ENCODE measurements around the gene C19orf12. TPM values are rescaled to one million over a fixed set of nuclear protein-coding genes. Genes with fewer than 3 reads are reported as not detected.
A peak's percentile ranks its signal among the peaks of the same experiment; 100 is the strongest.

C19orf12 gene
- total and polyA plus RNA-seq, 2 experiments from 2014 or later: 11.4 to 17.2 TPM

DNA sequence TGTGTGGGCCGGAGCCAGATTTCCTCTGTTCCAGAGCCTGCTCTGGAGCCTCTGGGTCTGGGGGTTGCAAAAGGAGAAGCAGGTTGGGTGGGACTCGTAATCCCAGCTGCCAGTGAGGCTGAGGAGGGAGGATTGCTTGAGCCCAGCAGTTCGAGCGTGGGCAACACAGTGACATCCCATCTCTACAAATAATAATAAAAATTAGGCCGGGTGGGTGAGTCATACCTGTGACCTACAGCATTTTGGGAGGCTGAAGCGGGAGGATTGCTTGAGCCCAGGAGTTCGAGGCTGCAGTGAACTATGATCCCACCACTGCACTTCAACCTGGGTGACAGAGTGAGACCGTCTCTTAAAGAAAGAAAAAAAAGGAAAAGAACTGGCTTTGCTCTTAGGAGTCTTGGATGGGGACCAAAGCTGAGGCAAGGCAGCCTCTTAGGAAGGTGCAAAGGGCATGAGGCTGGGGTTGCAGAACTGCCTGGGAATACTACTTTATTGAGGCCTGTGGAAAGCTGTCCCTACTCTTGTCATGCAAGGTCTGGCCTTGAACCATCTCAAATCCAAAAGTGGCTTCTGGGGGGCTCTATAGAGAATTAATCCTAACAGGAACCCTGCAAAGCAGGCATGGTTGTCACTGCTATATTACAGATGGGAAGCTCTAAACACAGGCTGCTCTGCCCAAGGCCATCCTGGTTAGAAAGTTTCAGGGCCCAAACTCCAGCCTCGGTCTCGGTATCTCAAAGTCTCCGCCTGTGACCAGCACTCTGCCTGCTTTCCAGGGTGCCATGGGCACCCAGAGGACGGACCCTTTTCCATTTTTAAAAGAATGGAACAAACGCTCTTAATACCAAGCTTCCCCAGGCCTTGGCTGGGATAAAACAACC, 880 bp upstream of the C19orf12 start:
- H3K27ac ChIP-seq (ENCODE audit: low read depth): no peak overlapping the region
- Mint-ChIP-seq H3K27me3 (ENCODE audit: insufficient read depth, low read depth, poor library complexity) (peaks cover 13% of the 10 kb centered on the region), H3K9me3 (no peaks in the 10 kb centered on the region; the same call in 2 of the 3 replicates), H3K36me3 (ENCODE audit: low read depth) (no peaks in the 10 kb centered on the region), H3K4me1 (peaks cover 27% of the 10 kb centered on the region), H3K27ac (peak overlapping the region; percentile 58; the same call in 1 of the 2 replicates), H3K4me3 (peak overlapping the region; percentile 81)
- ATAC-seq (peak; percentile 5), DNase-seq (ENCODE audit: low spot score) (peak; percentile 50)
- H3K27me3 ChIP-seq (ENCODE audit: insufficient read depth): no peaks in the 10 kb centered on the region
- peaks cover 8% of the 10 kb centered on the region; the same call in 1 of the 2 replicates for H3F3A ChIP-seq (replicated peaks; ENCODE audit: low read depth)
- peaks cover 25% of the 10 kb centered on the region for H3K4me1 ChIP-seq (ENCODE audit: insufficient read depth)
- H3K4me2 ChIP-seq: peak overlapping the region; percentile 92
- TF ChIP-seq, protein P1, sequence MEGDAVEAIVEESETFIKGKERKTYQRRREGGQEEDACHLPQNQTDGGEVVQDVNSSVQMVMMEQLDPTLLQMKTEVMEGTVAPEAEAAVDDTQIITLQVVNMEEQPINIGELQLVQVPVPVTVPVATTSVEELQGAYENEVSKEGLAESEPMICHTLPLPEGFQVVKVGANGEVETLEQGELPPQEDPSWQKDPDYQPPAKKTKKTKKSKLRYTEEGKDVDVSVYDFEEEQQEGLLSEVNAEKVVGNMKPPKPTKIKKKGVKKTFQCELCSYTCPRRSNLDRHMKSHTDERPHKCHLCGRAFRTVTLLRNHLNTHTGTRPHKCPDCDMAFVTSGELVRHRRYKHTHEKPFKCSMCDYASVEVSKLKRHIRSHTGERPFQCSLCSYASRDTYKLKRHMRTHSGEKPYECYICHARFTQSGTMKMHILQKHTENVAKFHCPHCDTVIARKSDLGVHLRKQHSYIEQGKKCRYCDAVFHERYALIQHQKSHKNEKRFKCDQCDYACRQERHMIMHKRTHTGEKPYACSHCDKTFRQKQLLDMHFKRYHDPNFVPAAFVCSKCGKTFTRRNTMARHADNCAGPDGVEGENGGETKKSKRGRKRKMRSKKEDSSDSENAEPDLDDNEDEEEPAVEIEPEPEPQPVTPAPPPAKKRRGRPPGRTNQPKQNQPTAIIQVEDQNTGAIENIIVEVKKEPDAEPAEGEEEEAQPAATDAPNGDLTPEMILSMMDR (conservative IDR thresholded peaks at IDR 0.05; ENCODE audit: low read depth in 2 of 2): no peak
- TF ChIP-seq POLR2AphosphoS5 (IDR thresholded peaks at IDR 0.05; ENCODE audit: low read depth) (no peak), JUNB (IDR thresholded peaks at IDR 0.05; ENCODE audit: unreplicated experiment) (no peak)
- TF ChIP-seq, protein P2, sequence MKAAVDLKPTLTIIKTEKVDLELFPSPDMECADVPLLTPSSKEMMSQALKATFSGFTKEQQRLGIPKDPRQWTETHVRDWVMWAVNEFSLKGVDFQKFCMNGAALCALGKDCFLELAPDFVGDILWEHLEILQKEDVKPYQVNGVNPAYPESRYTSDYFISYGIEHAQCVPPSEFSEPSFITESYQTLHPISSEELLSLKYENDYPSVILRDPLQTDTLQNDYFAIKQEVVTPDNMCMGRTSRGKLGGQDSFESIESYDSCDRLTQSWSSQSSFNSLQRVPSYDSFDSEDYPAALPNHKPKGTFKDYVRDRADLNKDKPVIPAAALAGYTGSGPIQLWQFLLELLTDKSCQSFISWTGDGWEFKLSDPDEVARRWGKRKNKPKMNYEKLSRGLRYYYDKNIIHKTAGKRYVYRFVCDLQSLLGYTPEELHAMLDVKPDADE (IDR thresholded peaks at IDR 0.05): no peak
- peak overlapping the region; percentile 86 for H2AFZ ChIP-seq
- no peaks in the 10 kb centered on the region for H3K9me2 ChIP-seq (ENCODE audit: insufficient read depth)
- H3K4me3 ChIP-seq: peak overlapping the region; percentile 76
- peaks cover 8% of the 10 kb centered on the region; the same call in 1 of the 2 replicates for H3K79me2 ChIP-seq (replicated peaks; ENCODE audit: insufficient read depth)
- H4K20me1 ChIP-seq (replicated peaks; ENCODE audit: insufficient read depth): no peaks in the 10 kb centered on the region
- no peaks in the 10 kb centered on the region for H3K36me3 ChIP-seq (ENCODE audit: insufficient read depth)

DNA sequence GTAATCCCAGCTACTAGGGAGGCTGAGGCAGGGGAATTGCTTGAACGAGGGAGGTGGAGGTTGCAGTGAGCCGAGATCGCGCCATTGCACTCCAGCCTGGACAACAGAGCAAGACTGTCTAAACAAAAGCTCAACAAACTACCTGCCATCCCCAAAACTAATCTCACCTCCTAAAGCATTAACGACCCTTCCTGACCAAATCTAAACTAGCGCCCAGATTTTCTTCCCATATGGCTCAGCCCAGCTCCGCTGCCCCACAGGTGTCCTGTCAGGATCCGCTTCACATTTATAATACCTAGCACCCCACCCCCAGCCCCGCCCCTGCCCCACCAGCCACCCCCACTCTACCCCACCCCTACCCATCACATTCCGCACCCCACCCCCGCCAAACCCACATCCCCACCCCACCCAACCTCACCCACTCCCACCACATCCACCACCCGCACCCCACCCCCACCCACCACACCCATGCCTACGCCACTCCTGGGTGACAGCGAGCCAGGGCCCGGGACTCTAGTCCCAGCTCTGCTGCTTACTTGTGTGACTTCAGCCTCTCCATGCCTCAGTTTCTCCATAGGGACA, 599 bp downstream of the C19orf12 start:
- peaks cover 11% of the 10 kb centered on the region; the same call in 1 of the 2 replicates for H3K79me2 ChIP-seq (replicated peaks; ENCODE audit: insufficient read depth)
- H3K4me1 ChIP-seq (ENCODE audit: insufficient read depth): peaks cover 25% of the 10 kb centered on the region
- ATAC-seq: no peak
- H3K4me2 ChIP-seq: peak overlapping the region; percentile 92
- H3K4me3 ChIP-seq: peak overlapping the region; percentile 76
- 0 out of 2 replicates have a peak overlapping the region, but pooled peaks have one; percentile 83 for H2AFZ ChIP-seq
- no peaks in the 10 kb centered on the region for H3K9me2 ChIP-seq (ENCODE audit: insufficient read depth)
- H3K27ac Mint-ChIP-seq: no peak overlapping the region
- 0 out of 2 replicates have a peak, but pooled peaks cover 8% of the 10 kb centered on the region for H3F3A ChIP-seq (replicated peaks; ENCODE audit: low read depth)
- H3K4me1 Mint-ChIP-seq: peaks cover 27% of the 10 kb centered on the region
- H3K36me3 Mint-ChIP-seq (ENCODE audit: low read depth): no peaks in the 10 kb centered on the region
- H4K20me1 ChIP-seq (replicated peaks; ENCODE audit: insufficient read depth): no peaks in the 10 kb centered on the region
- no peaks in the 10 kb centered on the region for H3K27me3 ChIP-seq (ENCODE audit: insufficient read depth)
- H3K27ac ChIP-seq (ENCODE audit: low read depth): no peak overlapping the region
- DNase-seq (ENCODE audit: low spot score): no peak
- peak overlapping the region; percentile 69 for H3K4me3 Mint-ChIP-seq
- peaks cover 7% of the 10 kb centered on the region for H3K27me3 Mint-ChIP-seq (ENCODE audit: insufficient read depth, low read depth, poor library complexity)
- no peaks in the 10 kb centered on the region; the same call in 2 of the 3 replicates for H3K9me3 Mint-ChIP-seq
- H3K36me3 ChIP-seq (ENCODE audit: insufficient read depth): no peaks in the 10 kb centered on the region
- TF ChIP-seq STAT1 (IDR thresholded peaks at IDR 0.05; ENCODE audit: unreplicated experiment): no peak
- TF ChIP-seq NANOG (IDR thresholded peaks at IDR 0.05; ENCODE audit: borderline replicate concordance): no peak
- no peak for TF ChIP-seq EZH2 (IDR thresholded peaks at IDR 0.05; ENCODE audit: low read depth, unreplicated experiment)
- TF ChIP-seq ZNF331 (CRISPR knock-in tag; IDR thresholded peaks at IDR 0.05; ENCODE audit: low read depth): no peak
- TF ChIP-seq CREB1 (CRISPR knock-in tag; IDR thresholded peaks at IDR 0.05; ENCODE audit: low read depth): no peak
- TF ChIP-seq, protein P3, sequence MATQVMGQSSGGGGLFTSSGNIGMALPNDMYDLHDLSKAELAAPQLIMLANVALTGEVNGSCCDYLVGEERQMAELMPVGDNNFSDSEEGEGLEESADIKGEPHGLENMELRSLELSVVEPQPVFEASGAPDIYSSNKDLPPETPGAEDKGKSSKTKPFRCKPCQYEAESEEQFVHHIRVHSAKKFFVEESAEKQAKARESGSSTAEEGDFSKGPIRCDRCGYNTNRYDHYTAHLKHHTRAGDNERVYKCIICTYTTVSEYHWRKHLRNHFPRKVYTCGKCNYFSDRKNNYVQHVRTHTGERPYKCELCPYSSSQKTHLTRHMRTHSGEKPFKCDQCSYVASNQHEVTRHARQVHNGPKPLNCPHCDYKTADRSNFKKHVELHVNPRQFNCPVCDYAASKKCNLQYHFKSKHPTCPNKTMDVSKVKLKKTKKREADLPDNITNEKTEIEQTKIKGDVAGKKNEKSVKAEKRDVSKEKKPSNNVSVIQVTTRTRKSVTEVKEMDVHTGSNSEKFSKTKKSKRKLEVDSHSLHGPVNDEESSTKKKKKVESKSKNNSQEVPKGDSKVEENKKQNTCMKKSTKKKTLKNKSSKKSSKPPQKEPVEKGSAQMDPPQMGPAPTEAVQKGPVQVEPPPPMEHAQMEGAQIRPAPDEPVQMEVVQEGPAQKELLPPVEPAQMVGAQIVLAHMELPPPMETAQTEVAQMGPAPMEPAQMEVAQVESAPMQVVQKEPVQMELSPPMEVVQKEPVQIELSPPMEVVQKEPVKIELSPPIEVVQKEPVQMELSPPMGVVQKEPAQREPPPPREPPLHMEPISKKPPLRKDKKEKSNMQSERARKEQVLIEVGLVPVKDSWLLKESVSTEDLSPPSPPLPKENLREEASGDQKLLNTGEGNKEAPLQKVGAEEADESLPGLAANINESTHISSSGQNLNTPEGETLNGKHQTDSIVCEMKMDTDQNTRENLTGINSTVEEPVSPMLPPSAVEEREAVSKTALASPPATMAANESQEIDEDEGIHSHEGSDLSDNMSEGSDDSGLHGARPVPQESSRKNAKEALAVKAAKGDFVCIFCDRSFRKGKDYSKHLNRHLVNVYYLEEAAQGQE (IDR thresholded peaks at IDR 0.05; ENCODE audit: unreplicated experiment): no peak
- TF ChIP-seq, protein P2 (IDR thresholded peaks at IDR 0.05): no peak
- no peak for TF ChIP-seq POLR2AphosphoS5 (IDR thresholded peaks at IDR 0.05; ENCODE audit: low read depth)
